GM19238 (cell line): ENCODE measurements around the gene CDC73.

ENCODE experiments used
- DNase-seq: peaks from one replicate; pipeline ENCODE4 v3.0.0; 2011; ENCODE audit warnings: low spot score; ENCODE audit not compliant: insufficient read length

The CDC73 gene

GRCh38 chr1:193121616-193122593 is at the start of gene CDC73:
Gene CDC73, plus strand, starts transcription at chr1:193122031. Its CDS starts 170 bp downstream, at chr1:193122201.
- peak; percentile 90 for DNase-seq

GRCh38 chr1:193077991-193078390 is 43.8 kb upstream of the CDC73 start:
- DNase-seq = no peak

- no peak for DNase-seq
These were observed 42.6 kb upstream of the CDC73 start for GRCh38 chr1:193079187-193079586.

- no peak for DNase-seq
These were observed 38.3 kb upstream of the CDC73 start for GRCh38 chr1:193083365-193084088.

GRCh38 chr1:193085263-193085662 is 36.6 kb upstream of the CDC73 start:
- DNase-seq = no peak

- no peak for DNase-seq
These were observed 35.5 kb upstream of the CDC73 start for GRCh38 chr1:193086342-193086741.

- no peak for DNase-seq
These were observed 33.9 kb upstream of the CDC73 start for GRCh38 chr1:193087893-193088292.

- DNase-seq = no peak
These were observed 31.0 kb upstream of the CDC73 start for GRCh38 chr1:193090865-193091264.

- no peak for DNase-seq
These were observed 27.7 kb upstream of the CDC73 start for GRCh38 chr1:193094112-193094511.

GRCh38 chr1:193102662-193103061 is 19.2 kb upstream of the CDC73 start:
- DNase-seq = no peak

- DNase-seq = no peak
These were observed 17.9 kb upstream of the CDC73 start for GRCh38 chr1:193103759-193104501.

GRCh38 chr1:193104502-193104906 is 17.3 kb upstream of the CDC73 start:
- DNase-seq = peak; percentile 42

GRCh38 chr1:193104907-193105820 is 16.7 kb upstream of the CDC73 start, which contains the start of gene GLRX2:
Gene GLRX2, minus strand, starts transcription at chr1:193105414. Its CDS starts 32 bp downstream, at chr1:193105382.
- DNase-seq = peak; percentile 82

GRCh38 chr1:193105821-193106177 is 16.0 kb upstream of the CDC73 start:
- no peak for DNase-seq

- no peak for DNase-seq
These were observed 13.4 kb upstream of the CDC73 start for GRCh38 chr1:193108471-193108870.

GRCh38 chr1:193109619-193110018 is 12.2 kb upstream of the CDC73 start:
- DNase-seq = no peak

- DNase-seq = no peak
These were observed 11.6 kb upstream of the CDC73 start for GRCh38 chr1:193110246-193110645.

GRCh38 chr1:193110864-193111263 is 11.0 kb upstream of the CDC73 start:
- no peak for DNase-seq

- DNase-seq = no peak
These were observed 10.2 kb upstream of the CDC73 start for GRCh38 chr1:193111641-193112090.

GRCh38 chr1:193113258-193113991 is 8.4 kb upstream of the CDC73 start:
- DNase-seq = no peak
